OCI-LY1 (cell line): ENCODE data around the gene PGAP1.

Experiments
- H2AFZ ChIP-seq: fragments of 200-600 bp; sonication (generic), shearing (Covaris generic); 2 replicates; pipeline ENCODE4 v1.6.0; 2014; ENCODE audit warnings: antibody characterized with exemption, mild to moderate bottlenecking, low read length
- H3F3A ChIP-seq: fragments of 200-600 bp; sonication (generic), shearing (Covaris generic); 2 replicates; pipeline ENCODE4 v1.6.0; 2014; ENCODE audit warnings: mild to moderate bottlenecking, antibody characterized with exemption, low read length, moderate library complexity; ENCODE audit not compliant: insufficient read depth
- H3K27ac ChIP-seq: fragments of 200-600 bp; sonication (generic); 2 replicates; pipeline ENCODE4 v1.5.1; 2014; ENCODE audit warnings: low read length, mixed run types, mild to moderate bottlenecking, low read depth; ENCODE audit not compliant: poor library complexity, severe bottlenecking
- H3K27me3 ChIP-seq: fragments of 200-600 bp; sonication (generic); 2 replicates; pipeline ENCODE4 v1.6.0; 2014; ENCODE audit warnings: antibody characterized with exemption, mild to moderate bottlenecking, low read length, moderate library complexity; ENCODE audit not compliant: insufficient read depth
- H3K36me3 ChIP-seq: fragments of 200-600 bp; sonication (generic); 2 replicates; pipeline ENCODE4 v1.6.1; 2014; ENCODE audit warnings: mild to moderate bottlenecking, antibody characterized with exemption, low read length, moderate library complexity, mixed read lengths; ENCODE audit not compliant: insufficient read depth
- H3K4me1 ChIP-seq: fragments of 200-600 bp; sonication (generic); 2 replicates; pipeline ENCODE4 v1.5.1; 2014; ENCODE audit warnings: mild to moderate bottlenecking, low read length, moderate library complexity; ENCODE audit not compliant: insufficient read depth, severe bottlenecking
- H3K4me2 ChIP-seq: fragments of 200-600 bp; sonication (generic), shearing (Covaris generic); 2 replicates; pipeline ENCODE4 v1.6.1; 2014; ENCODE audit warnings: low read length
- H3K4me3 ChIP-seq: fragments of 200-600 bp; sonication (generic); 2 replicates; pipeline ENCODE4 v1.5.1; 2014; ENCODE audit warnings: low read length, low read depth, mild to moderate bottlenecking, mixed read lengths; ENCODE audit not compliant: poor library complexity, severe bottlenecking
- H3K79me2 ChIP-seq: fragments of 200-600 bp; shearing (Covaris generic); 2 replicates; pipeline ENCODE4 v1.6.1; 2016; ENCODE audit warnings: mixed run types, low read length, mixed read lengths; ENCODE audit not compliant: insufficient read depth
- H3K9ac ChIP-seq: fragments of 200-600 bp; sonication (generic), shearing (Covaris generic); 2 replicates; pipeline ENCODE4 v1.6.1; 2014; ENCODE audit warnings: mild to moderate bottlenecking, low read length, mixed read lengths
- H3K9me2 ChIP-seq: fragments of 200-600 bp; sonication (generic), shearing (Covaris generic); 2 replicates; pipeline ENCODE4 v1.6.1; 2014; ENCODE audit warnings: low read depth, mild to moderate bottlenecking, low read length, mixed read lengths
- H3K9me3 ChIP-seq: fragments of 200-600 bp; shearing (Covaris generic); 2 replicates; pipeline ENCODE4 v1.6.1; 2014; ENCODE audit warnings: low read length, mixed read lengths
- H4K20me1 ChIP-seq: fragments of 200-600 bp; sonication (generic), shearing (Covaris generic); 2 replicates; pipeline ENCODE4 v1.6.0; 2016; ENCODE audit warnings: mild to moderate bottlenecking, low read length; ENCODE audit not compliant: insufficient read depth
- CTCF ChIP-seq: fragments of 200-600 bp; sonication (generic), shearing (Covaris generic); IDR thresholded peaks from 2 replicates; pipeline ENCODE4 v1.5.1; 2017; ENCODE audit warnings: mild to moderate bottlenecking, antibody characterized with exemption, low read length, moderate library complexity, mixed read lengths
- EZH2 ChIP-seq: fragments of 200-600 bp; sonication (generic), shearing (Covaris generic); IDR thresholded peaks from 2 replicates; pipeline ENCODE4 v1.8.0; 2017; ENCODE audit warnings: borderline replicate concordance, mixed run types, mild to moderate bottlenecking, antibody characterized with exemption, low read length, moderate library complexity, mixed read lengths

PGAP1 gene

DNA sequence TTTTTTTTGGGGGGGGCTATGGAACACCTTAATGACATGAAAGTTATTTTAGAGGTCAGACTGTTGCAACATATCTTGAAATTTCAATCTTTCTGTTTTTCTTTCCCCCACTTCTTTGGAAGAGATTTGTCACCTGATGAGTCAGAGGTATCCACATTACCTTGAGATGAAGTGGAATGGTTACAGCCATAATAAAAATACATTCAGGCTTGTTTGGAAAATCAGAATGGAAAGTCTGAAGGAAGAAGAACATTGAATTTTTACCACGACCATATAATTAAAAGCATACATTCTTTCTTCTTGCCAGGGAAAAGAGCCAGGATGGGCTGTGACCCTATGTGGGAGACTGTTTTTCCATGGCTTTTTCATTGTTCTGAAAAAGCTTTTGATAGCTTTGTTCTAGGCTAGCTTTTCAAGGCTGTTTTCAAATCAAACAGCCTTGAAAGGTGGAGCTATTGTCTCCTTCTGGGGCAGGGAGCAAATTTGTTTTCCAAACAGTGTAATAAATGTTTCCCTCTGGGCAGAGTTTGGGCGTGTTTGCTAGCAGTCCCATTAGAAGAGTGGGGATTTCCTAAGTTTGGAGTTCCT lies 124.7 kb downstream of the PGAP1 start:
- H3K4me3 ChIP-seq = no peak overlapping the region
- no peak overlapping the region for H3K9ac ChIP-seq
- H4K20me1 ChIP-seq = no peaks in the 10 kb centered on the region
- no peaks in the 10 kb centered on the region for H3K27me3 ChIP-seq
- H2AFZ ChIP-seq = 0 out of 2 replicates have a peak overlapping the region, but pooled peaks have one; percentile 50
- no peaks in the 10 kb centered on the region for H3K9me3 ChIP-seq
- H3K36me3 ChIP-seq = peaks cover 11% of the 10 kb centered on the region
- H3K79me2 ChIP-seq = peaks cover 7% of the 10 kb centered on the region
- H3K9me2 ChIP-seq = no peaks in the 10 kb centered on the region
- no peak overlapping the region for H3K4me2 ChIP-seq
- H3K4me1 ChIP-seq = peaks cover 14% of the 10 kb centered on the region
- H3F3A ChIP-seq = no peaks in the 10 kb centered on the region
- no peak overlapping the region for H3K27ac ChIP-seq
- TF ChIP-seq EZH2 (no peak), CTCF (no peak)

DNA sequence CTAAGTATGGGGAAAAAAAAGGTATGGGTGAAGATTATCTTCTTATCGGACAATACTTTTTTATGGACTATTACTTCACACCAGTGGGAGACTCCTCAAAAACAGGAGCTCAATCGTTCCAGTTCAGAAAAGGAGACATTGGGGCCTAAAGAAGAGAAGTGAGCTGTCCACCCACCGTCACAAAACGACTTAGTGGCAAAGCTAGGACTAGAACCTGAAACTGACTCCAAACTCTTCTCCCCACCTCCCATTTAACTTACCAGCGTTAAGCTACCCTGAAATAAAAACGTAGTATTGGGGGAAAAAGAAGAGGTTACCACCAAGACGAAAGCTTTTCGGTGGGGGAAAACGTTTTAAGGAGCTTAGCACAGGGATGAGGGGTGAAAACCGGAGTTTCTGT lies 127.5 kb downstream of the PGAP1 start:
- Histone ChIP-seq H3K79me2 (peaks cover 7% of the 10 kb centered on the region), H3K4me2 (peak overlapping the region; percentile 92), H3K9me2 (no peaks in the 10 kb centered on the region), H3K36me3 (peaks cover 31% of the 10 kb centered on the region), H3K9ac (peak overlapping the region; percentile 90), H3K4me3 (peak overlapping the region; percentile 80), H3K27ac (peak overlapping the region; percentile 13), H3K4me1 (peaks cover 14% of the 10 kb centered on the region), H2AFZ (peak overlapping the region; percentile 82), H3K27me3 (no peaks in the 10 kb centered on the region), H3F3A (no peaks in the 10 kb centered on the region), H4K20me1 (no peaks in the 10 kb centered on the region), H3K9me3 (no peaks in the 10 kb centered on the region)
- TF ChIP-seq EZH2 = no peak
- TF ChIP-seq CTCF = no peak

DNA sequence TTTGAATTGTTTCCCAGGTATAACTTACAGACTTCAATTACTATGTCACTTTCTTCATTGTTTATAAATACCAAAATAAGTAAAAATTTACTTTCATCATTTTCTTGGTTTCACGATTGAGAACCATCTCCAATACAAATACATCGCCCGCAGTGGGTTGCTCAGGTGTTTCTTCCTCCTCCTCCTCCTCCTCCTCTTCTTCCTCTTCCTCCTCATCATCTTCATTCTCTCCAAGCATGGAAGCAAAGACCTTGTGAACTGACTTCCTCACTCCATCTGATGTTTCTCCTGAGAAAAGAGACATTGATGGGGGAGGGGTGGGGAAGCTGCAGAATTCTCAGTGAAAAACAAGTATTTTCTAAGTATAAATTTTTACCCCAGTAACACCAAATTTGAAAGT lies 133.6 kb downstream of the PGAP1 start:
- Histone ChIP-seq H3K27me3 (no peaks in the 10 kb centered on the region), H2AFZ (no peak overlapping the region), H3K79me2 (no peaks in the 10 kb centered on the region), H3K4me2 (no peak overlapping the region), H3K36me3 (peaks cover 88% of the 10 kb centered on the region), H3K9ac (no peak overlapping the region), H3K27ac (no peak overlapping the region), H3K9me2 (no peaks in the 10 kb centered on the region), H3K4me3 (no peak overlapping the region), H3K9me3 (no peaks in the 10 kb centered on the region), H3K4me1 (no peaks in the 10 kb centered on the region), H4K20me1 (no peaks in the 10 kb centered on the region), H3F3A (no peaks in the 10 kb centered on the region)
- TF ChIP-seq CTCF (no peak), EZH2 (no peak)
